NB4 (cell line): Measurements from ENCODE around the gene ANKH.

ENCODE experiments used
- DNase-seq: peaks from one replicate; pipeline ENCODE4 v3.0.0; 2010; ENCODE audit warnings: low read depth
- H3K4me3 ChIP-seq: one replicate; pipeline ENCODE4 v1.5.1; 2011; ENCODE audit warnings: mild to moderate bottlenecking, low read depth, low read length, moderate library complexity
- CTCF ChIP-seq: IDR thresholded peaks from one replicate; pipeline ENCODE4 v1.5.1; 2012; ENCODE audit warnings: low read depth, low read length
- MAX ChIP-seq: IDR thresholded peaks from 2 replicates; pipeline ENCODE4 v1.6.1; 2011; ENCODE audit warnings: low read depth, low read length
- MYC ChIP-seq: IDR thresholded peaks from 2 replicates; pipeline ENCODE4 v1.6.1; 2011; ENCODE audit warnings: low read depth, low read length
- POLR2A ChIP-seq: IDR thresholded peaks from 2 replicates; pipeline ENCODE4 v1.6.1; 2011; ENCODE audit warnings: mild to moderate bottlenecking; ENCODE audit not compliant: insufficient read length; ENCODE audit errors: extremely low read depth

The ANKH gene

GRCh38 chr5:14775857-14776256 lies 95.7 kb downstream of the ANKH start:
- no peak overlapping the region for H3K4me3 ChIP-seq
- no peak for DNase-seq
- TF ChIP-seq POLR2A (no peak), MAX (no peak), CTCF (no peak), MYC (no peak)

- no peak for TF ChIP-seq POLR2A
- no peak for TF ChIP-seq MAX
- no peak for TF ChIP-seq CTCF
- TF ChIP-seq MYC: no peak
- H3K4me3 ChIP-seq: no peak overlapping the region
- no peak for DNase-seq
Measured at GRCh38 chr5:14773588-14773987, 98.0 kb downstream of the ANKH start.

GRCh38 chr5:14771972-14772371 lies 99.6 kb downstream of the ANKH start:
- TF ChIP-seq CTCF (no peak), MAX (no peak)
- no peak overlapping the region for H3K4me3 ChIP-seq

GRCh38 chr5:14771189-14771588 lies 100.4 kb downstream of the ANKH start:
- no peak overlapping the region for H3K4me3 ChIP-seq
- DNase-seq: no peak
- no peak for TF ChIP-seq POLR2A
- no peak for TF ChIP-seq MYC
- no peak for TF ChIP-seq MAX
- TF ChIP-seq CTCF: no peak

More at GRCh38 chr5:14771972-14772371, 99.6 kb downstream of the ANKH start:
- DNase-seq: no peak

- no peak for DNase-seq
- no peak overlapping the region for H3K4me3 ChIP-seq
- TF ChIP-seq MAX (no peak), POLR2A (no peak)
Measured at GRCh38 chr5:14768508-14769365, 102.8 kb downstream of the ANKH start.

GRCh38 chr5:14767735-14768507 lies 103.7 kb downstream of the ANKH start:
- no peak for TF ChIP-seq POLR2A
- no peak for TF ChIP-seq CTCF
- TF ChIP-seq MYC: no peak
- no peak for TF ChIP-seq MAX
- no peak overlapping the region for H3K4me3 ChIP-seq
- no peak for DNase-seq
